GM19239 (cell line): Measurements from ENCODE around the gene C11orf42.

Experiments used
- DNase-seq: peaks from one replicate; pipeline ENCODE4 v3.0.0; 2011; ENCODE audit warnings: low spot score; ENCODE audit not compliant: insufficient read length
- FAIRE-seq: peaks from 2 replicates; lab custom pipeline; 2011; peaks lifted over from hg19 to GRCh38; lab: Jason Lieb, UNC

Gene C11orf42, protein sequence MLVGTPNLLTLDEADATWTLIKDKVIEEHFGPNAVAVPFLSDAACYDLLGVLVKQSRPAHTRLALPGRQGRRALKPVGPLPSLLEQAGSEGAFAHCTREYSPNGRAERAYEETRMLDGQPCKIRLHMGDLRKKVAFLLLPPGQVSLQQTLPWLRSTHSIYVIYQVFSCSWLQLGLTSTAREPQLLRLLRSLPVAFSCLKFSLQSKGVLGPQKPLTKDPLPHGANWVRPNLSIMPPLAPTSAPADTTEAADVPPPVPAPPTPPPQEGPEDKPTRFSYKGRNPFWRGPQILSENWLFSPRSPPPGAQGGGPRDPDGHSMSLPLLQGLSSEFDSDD

DNA sequence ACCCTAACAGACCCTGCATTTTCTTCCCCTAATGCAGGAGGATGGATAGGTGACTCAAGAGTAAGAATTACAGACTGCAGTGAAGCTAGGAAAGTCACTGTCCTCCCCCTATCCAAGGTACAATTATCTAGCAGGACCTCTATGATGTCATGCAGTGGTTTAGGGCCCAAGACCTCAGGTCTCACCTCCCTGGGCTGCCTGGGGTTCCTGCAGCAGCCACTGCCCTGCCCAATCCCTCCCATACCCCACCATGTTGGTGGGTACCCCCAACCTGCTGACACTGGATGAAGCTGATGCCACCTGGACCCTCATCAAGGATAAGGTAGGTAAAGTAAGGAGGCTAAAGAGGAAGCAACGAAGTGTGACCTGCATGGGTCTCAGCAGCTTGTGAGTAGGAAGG lies at the start of gene C11orf42:
C11orf42 (plus strand) TSS at position 192 of the 400 bp plus-strand sequence; CDS start at position 251, 59 bp downstream.
- DNase-seq, result no peak
- FAIRE-seq, result no peak

DNA sequence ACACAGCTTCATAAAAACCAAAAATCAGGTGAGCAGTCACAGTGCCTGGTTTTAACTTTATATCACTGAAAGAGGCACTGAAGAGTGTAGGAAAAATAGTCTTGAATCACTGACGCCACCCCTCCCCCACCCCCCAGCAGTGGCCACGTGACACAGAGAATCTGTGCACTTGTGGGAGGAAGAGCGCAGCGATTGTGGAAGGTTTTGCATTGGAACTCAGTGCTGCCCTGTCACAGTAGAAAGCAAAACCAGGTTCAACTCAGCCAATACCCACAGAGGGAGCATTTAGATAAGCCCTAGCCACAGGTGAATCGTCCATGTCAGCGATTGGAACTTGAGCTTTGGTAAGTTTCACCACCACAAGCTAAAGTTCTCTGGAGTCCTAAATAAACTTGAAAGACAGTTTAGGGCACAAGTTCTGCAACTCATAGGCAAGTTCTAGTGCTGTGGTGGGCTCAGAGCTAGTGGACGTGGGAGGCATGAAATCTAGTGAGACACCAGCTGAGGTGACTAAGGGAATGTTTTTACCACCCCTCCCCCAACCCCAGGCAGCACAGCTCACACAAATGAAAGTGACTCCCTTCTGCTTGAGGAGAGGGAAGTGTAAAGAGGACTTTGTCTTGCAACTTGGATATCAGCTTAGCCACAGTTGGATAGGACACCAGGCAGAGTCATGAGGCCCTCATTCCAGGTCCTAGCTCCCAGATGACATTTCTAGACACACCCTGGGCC lies 48.6 kb upstream of the C11orf42 start:
- DNase-seq (no peak), FAIRE-seq (no peak)

DNA sequence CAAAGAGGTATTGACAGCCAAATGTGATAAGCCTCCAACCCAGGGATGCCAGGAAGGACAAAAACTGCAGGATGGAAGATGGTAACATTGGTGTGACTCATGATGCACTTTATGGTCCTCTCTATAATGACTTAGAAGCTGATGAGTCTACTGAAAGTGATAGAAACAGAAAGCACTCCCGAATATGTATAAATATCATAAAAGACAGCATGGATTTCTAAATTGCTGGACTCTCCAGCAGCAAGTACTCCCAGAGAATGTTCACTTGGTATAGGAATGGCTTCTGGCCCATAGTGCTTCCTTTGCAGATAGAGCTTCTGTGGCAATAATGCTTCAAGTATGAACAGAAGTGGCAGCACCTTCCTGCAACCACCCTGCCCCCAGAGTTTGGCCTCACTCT lies 35.1 kb upstream of the C11orf42 start, which contains the start of gene OR52B2:
OR52B2 (minus strand) TSS at position 101 of the 400 bp plus-strand sequence; CDS start at position 101, 0 bp downstream.
- DNase-seq, result no peak
- no peak for FAIRE-seq

DNA sequence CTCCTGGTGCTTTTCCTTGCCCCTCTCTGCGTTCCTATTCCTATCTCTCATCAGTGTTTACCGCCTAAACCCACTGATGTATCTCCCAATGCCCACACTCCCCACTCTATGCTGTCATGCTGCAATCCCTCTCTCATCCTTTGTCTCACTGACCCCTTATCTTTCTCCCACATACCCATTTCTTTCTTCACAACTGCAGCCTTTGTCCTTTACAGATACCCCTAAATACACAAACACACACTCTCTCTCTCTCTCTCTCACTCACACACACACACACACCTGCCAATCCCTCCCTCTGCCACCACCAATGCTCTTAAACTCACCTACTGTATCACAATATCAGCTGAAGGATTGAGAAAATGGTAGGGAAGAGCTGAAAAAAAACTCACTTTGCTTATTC lies 29.9 kb upstream of the C11orf42 start:
- no peak for FAIRE-seq
- DNase-seq, result no peak

DNA sequence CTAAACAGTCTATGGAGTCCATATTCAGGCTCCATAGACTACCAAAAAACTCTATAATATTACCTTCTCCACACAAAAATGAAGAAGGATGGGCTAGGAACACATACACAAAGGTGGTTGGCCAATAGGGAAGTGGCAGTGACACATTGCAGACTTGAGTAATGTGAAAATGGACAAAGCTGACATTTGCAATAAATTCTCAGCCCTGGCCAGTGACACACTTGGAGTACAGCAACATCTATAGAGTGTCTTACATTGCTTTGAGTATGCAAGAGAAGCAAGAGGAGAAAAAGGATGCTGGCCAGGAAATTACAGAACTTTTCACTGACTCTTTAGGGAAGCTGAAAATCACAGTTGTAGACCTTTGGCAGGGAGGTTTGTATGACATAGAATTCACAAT lies 13.6 kb upstream of the C11orf42 start:
- FAIRE-seq (no peak), DNase-seq (no peak)

DNA sequence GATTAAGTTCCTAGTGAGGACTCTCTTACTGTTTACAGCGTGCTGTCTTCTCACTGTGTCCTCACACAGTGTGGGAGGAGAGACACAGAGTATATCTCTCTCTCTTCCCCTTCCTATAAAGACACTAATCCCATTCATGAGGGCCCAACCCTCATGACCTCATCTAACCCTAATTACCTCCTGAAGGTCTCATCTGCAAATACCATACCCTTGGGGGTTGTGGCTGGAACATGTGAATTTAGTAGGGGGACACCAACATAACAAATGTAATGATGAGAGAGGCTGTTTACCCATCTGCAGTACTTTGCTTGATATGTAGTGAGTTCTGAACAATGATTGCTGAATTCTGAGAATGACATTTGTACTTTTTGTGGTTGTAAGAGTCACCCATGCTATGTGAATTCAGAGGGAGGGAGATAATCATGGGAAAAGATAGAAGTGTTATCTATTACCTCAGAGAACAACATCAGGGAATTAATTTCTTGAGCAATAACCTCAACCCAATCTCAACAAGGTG lies 11.2 kb upstream of the C11orf42 start:
- DNase-seq (no peak), FAIRE-seq (no peak)

DNA sequence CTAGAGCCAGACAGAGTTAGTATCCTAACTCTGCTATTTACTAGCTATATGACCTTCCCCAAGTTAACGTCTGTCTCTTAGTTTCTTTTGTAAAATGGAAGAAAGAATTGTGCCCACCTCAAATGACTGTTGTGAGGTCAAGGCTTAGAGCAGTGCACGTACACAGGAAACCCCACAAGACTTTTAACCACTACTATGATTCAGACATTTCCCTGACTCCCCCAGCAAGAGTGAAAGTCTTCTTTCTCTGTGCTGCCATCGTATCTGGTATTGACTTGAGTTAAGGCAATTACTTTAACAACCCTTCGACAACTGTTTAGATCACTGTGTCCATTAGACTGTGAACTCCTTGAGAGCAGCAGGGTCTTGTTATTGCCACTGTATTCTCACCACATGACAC lies 9.0 kb upstream of the C11orf42 start:
- no peak for FAIRE-seq
- no peak for DNase-seq

DNA sequence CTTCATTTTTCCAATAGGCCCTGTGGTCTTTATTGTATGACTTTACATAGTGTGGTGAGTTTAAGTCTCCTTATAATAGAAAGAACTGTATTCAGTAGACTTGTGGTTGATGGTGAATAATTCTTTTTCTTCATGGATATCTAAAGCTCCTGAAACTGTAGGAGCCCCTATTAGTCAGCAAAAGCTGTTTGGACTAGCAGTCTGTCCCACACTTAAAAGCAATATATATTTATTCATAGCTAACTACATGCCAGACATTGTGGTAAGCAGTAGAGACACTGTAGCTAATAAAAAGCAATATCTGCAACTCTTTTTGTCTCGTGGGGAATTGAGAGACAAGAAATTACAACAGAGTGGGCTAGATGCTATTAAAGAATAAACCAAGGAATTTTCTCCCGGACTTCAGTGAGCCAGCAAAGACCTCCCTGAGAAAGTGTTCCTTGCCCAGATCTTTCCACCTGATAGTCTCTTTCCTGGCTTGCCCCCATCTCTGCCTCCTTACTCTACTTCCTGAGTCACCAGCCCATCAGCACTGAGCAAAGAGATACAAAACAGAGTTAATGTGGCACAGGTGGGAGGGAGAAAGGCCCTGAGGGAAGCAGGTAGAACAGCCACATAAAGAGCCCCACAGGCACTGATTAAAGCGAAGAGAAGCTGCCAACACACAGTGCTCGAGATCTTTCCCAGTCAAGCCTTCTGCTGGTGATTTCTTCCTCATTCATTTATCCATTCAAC lies 7.7 kb upstream of the C11orf42 start:
- no peak for FAIRE-seq
- no peak for DNase-seq

DNA sequence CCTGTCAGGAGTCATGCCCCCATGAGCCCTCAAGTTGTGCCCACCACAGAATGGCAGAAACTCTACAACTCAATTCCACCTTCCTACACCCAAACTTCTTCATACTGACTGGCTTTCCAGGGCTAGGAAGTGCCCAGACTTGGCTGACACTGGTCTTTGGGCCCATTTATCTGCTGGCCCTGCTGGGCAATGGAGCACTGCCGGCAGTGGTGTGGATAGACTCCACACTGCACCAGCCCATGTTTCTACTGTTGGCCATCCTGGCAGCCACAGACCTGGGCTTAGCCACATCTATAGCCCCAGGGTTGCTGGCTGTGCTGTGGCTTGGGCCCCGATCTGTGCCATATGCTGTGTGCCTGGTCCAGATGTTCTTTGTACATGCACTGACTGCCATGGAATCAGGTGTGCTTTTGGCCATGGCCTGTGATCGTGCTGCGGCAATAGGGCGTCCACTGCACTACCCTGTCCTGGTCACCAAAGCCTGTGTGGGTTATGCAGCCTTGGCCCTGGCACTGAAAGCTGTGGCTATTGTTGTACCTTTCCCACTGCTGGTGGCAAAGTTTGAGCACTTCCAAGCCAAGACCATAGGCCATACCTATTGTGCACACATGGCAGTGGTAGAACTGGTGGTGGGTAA lies 6.1 kb upstream of the C11orf42 start, which contains the start of gene OR52W1:
OR52W1 (plus strand) TSS at position 51 of the 637 bp plus-strand sequence; CDS start at position 51, 0 bp downstream.
- no peak for DNase-seq
- no peak for FAIRE-seq

DNA sequence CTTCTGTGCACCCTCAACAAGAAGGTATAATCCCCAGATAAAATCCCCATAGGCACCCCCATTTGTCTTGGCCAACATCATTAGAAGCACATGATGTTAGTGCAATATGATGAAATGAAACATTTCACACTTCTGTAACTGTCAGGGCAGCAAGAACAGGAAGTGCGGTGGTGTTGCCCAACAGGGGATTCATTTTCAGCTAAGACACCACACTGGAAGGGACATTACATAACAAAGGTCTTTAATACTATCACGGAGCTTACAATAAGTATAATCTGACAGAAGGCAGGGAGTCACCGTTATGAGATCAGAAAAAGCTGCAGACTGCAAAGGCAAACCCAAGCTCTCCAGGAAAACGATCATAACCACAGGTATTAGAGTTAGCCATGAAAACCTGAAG lies 4.4 kb upstream of the C11orf42 start:
- no peak for FAIRE-seq
- DNase-seq, result no peak

DNA sequence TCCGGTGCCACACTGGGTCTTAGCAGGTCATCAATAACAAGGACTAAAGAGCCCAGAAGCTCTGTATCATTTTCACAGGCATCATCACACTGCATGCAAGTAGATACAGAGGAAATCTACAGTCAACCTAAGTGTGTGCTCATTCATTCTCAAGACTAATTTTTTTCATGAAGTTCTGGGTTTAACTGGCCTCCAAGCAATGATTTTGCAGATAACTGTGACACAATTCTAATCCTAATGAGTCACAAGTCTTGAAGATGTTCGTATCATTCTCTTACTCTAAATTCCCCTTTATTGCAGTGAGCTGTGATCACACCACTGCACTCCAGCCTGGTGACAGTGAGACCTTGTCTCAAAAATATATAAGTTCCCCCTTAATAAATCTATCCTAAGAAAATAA lies 3.9 kb upstream of the C11orf42 start:
- DNase-seq, result no peak
- no peak for FAIRE-seq

DNA sequence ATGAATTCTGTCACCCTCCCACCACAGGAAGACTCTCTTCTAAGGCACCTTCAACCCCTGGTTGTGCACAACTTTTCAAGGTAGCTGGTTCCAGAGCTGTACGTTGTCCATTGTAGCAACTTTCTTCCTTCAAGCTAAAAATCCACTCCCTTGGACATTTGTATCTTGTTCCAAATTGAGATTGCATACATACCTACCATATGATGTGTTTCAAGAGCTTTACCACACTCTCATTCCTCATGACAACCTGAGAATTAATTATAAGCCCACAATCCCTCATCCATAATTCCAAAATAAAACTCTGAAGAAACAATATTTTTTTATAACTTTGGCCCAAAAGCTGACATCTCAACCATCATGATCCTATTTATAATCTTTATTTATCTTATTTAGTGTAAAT lies 3.3 kb upstream of the C11orf42 start:
- DNase-seq (no peak), FAIRE-seq (no peak)

DNA sequence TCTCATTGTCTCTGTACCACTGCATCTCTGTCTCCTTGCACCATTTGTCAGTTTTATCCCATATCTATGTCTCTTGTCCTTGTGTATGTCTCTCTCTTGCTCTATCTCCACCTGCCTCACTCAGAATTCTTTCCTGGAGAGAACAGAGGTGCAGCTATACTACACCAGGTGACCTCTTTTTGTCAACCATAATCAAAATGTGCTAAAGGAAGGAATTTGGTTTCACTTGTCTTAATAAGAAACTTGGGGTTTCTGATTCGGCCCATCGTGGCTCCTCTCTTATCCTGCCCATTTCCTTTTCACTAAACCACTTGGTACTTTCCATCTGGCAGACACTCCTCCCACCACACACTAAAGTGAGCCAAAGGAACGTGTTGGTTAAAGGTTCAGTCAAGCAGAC lies 2.0 kb upstream of the C11orf42 start:
- no peak for DNase-seq
- peak; percentile 48 for FAIRE-seq

DNA sequence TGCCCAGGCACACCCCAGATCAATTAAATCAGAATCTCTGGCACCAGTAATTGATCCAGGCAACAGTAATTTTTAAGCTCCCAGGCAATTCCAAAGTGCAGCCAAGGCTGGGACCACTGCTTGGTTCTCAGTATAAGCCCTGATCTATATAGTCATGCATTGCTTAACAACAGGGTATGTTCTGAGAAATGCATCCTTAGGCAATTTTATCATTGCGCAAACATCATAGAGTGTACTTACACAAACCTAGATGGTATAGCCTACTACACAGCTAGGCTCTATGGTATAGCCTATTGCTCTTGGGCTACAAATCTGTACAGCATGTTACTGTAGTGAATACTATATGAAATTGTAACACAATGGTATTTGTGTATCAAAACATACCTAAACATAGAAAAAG lies 651 bp upstream of the C11orf42 start:
- DNase-seq (no peak), FAIRE-seq (no peak)

DNA sequence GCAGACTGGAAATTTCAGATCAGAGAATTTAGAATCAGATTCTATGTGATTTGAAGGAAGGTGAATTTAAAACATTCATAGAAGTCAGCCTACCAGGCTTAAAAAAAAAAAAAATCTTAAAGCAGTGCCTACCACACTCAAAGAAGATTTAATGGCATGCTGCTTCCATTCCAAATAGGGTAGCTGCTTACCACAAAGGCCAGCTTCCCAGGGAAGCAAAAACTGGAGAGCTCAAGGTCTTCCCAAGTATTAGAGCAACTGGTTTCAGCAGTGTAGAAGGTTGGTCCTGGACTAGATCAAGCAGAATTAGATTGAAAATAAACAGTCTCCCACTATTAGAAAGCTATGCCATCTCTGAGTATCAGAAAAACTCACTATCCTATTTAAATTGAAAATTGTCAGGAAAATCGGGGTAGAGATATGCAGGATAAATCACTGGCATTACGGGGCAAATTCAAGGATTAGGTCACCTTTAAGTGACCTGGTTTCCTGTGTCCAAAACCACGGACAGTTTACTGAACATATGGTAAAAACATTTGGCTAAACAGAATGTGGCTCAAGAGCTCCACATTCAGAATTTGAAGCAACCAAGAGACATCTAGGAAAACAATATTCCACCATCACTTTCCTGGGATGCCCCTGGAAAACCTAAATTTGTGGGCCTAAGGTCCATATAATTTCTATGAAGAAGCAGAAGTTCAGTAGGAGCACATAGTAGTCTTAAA lies 1.3 kb downstream of the C11orf42 start:
- FAIRE-seq, result no peak
- no peak for DNase-seq

DNA sequence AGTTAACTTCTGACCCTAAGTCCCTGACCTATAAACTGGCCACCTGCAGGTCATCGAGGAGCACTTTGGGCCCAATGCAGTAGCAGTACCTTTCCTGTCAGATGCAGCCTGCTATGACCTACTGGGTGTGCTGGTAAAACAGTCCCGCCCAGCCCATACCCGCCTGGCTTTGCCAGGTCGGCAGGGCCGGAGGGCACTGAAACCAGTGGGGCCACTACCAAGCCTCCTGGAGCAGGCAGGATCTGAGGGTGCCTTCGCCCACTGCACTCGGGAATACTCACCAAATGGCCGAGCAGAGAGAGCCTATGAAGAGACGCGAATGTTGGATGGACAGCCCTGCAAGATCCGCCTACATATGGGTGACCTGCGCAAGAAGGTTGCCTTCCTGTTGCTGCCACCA lies 4.4 kb downstream of the C11orf42 start:
- no peak for FAIRE-seq

DNA sequence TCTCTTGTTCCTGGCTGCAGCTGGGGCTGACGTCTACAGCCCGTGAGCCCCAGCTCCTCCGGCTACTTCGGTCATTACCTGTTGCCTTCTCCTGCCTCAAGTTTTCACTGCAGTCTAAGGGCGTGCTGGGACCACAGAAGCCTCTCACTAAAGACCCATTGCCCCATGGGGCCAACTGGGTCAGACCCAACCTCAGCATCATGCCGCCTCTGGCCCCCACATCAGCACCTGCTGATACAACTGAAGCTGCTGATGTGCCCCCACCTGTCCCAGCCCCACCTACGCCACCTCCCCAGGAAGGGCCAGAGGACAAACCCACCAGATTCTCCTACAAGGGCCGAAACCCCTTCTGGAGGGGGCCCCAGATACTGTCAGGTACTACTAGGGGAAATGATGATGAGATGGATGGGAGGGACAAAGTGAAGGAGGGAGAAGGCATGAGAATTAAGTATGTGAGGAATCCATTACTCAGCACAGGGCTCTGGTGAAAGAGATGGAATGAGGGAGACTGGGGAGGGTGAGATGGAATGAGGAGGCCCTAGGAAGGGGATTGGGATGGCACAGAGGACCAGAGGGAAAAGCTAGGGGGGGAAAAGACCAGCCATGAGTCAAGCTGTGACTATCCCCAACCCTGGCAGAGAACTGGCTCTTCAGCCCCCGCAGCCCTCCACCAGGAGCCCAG lies 5.1 kb downstream of the C11orf42 start:
- FAIRE-seq (no peak), DNase-seq (no peak)

More for the DNA sequence above, 4.4 kb downstream of the C11orf42 start:
- no peak for DNase-seq

DNA sequence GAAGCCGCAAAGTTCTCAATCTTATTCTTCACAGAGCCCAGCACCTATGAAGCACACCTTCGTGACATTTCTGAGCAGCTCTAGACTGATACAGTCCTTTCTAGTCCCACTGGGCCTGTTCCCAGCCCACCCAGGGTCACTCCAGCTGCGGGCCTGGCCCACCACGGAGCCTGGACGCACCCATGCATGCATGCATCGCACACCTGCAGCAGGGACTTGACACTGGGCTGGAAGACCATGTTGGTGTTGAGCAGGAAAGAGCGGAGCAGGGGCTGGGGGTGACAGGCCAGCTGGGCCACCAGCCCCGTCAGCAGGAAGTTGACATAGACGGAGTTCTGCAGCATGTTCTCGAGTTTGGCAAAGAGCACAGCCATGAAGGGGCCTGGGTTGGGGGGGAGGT lies 9.2 kb downstream of the C11orf42 start:
- FAIRE-seq (no peak), DNase-seq (no peak)

DNA sequence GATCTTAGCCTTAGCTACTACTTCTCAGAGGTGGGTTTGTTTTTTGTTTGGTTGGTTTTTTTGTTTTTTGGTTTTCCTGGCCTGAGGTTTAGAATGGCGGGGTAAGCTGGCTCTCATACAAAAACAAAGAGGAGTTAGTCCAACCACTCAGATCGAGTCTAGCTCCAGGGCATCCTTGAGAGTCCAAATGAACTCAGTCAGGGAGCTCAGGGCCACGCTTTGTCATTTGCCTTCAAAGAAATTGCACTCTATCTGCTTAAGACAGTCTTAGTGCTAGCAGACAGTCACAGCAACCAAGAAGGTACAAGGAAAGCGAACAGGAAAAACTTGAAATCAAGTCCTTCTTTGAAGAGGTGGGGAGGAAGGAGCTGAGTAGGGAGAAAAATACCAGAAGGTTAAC lies 11.1 kb downstream of the C11orf42 start:
- no peak for DNase-seq
- no peak for FAIRE-seq
